HEK293 (cell line): ENCODE results near the gene SAMD13.

Experiments
- CTCF ChIA-PET: fragments of 350-600 bp; formaldehyde crosslinking; extraction: SDS; loops from one replicate; lab custom pipeline; 2021; ENCODE audit warnings: antibody characterized with exemption; lab: Yijun Ruan, JAX
- POLR2A ChIA-PET: fragments of 300-600 bp; formaldehyde crosslinking; extraction: SDS; loops from one replicate; lab custom pipeline; 2020; ENCODE audit warnings: antibody characterized with exemption, inconsistent platforms; lab: Yijun Ruan, JAX
- H3K27ac ChIP-seq: fragments of 200-500 bp; sonication (Bioruptor generic); 2 replicates; pipeline ENCODE4 v1.5.1; 2014; ENCODE audit warnings: low read depth, low read length, control low read depth, inconsistent platforms; ENCODE audit errors: extremely low read depth
- H3K36me3 ChIP-seq, 2 experiments: fragments of 200-500 bp in 1 of 2; sonication (Bioruptor generic) in 1 of 2; 1 replicate in 1 of 2; 2 replicates in 1 of 2; pipeline ENCODE4 v1.5.1; 2014 to 2017; ENCODE audit warnings: inconsistent platforms in 2 of 2, low read length in 2 of 2; ENCODE audit not compliant: control insufficient read depth in 2 of 2, insufficient read depth in 1 of 2
- H3K4me1 ChIP-seq: fragments of 200-500 bp; sonication (Bioruptor generic); 2 replicates; pipeline ENCODE4 v1.5.1; 2014; ENCODE audit warnings: mild to moderate bottlenecking, low read length, inconsistent platforms; ENCODE audit not compliant: control insufficient read depth, insufficient read depth
- H3K4me3 ChIP-seq: 2 replicates; pipeline ENCODE4 v1.5.1; 2011; ENCODE audit warnings: low read depth, mild to moderate bottlenecking, control low read depth, low read length, moderate library complexity
- H3K9me3 ChIP-seq: fragments of 200-500 bp; sonication (Bioruptor generic); 2 replicates; pipeline ENCODE4 v1.5.1; 2014; ENCODE audit warnings: low read depth, low read length, inconsistent platforms; ENCODE audit not compliant: control insufficient read depth, insufficient read depth
- GLI4 ChIP-seq: fragments of 450-650 bp; formaldehyde crosslinking; IDR thresholded peaks from 2 replicates; pipeline ENCODE4 v1.5.1; 2016; ENCODE audit warnings: missing biosample characterization, missing genetic modification characterization
- GLIS2 ChIP-seq: fragments of 450-650 bp; formaldehyde crosslinking; IDR thresholded peaks from 2 replicates; pipeline ENCODE4 v1.5.1; 2016; ENCODE audit warnings: missing biosample characterization, missing genetic modification characterization
- HOXC10 ChIP-seq: sonication (generic); formaldehyde crosslinking; IDR thresholded peaks from 2 replicates; pipeline ENCODE4 v1.8.1; 2023; ENCODE audit warnings: mild to moderate bottlenecking, missing genetic modification reagents
- WT1 ChIP-seq: fragments of 450-650 bp; formaldehyde crosslinking; IDR thresholded peaks from 2 replicates; pipeline ENCODE4 v1.5.1; 2016; ENCODE audit warnings: missing biosample characterization, missing genetic modification characterization
- ZBTB21 ChIP-seq: fragments of 450-650 bp; formaldehyde crosslinking; IDR thresholded peaks from 2 replicates; pipeline ENCODE4 v1.5.1; 2017; ENCODE audit warnings: missing biosample characterization, missing genetic modification characterization
- ZEB2 ChIP-seq: fragments of 450-650 bp; formaldehyde crosslinking; IDR thresholded peaks from 2 replicates; pipeline ENCODE4 v1.5.1; 2016; ENCODE audit warnings: missing biosample characterization, missing genetic modification characterization
- ZIC2 ChIP-seq: fragments of 450-650 bp; formaldehyde crosslinking; IDR thresholded peaks from 2 replicates; pipeline ENCODE4 v1.5.1; 2016; ENCODE audit warnings: missing biosample characterization, missing genetic modification characterization
- ZNF133 ChIP-seq: fragments of 450-650 bp; formaldehyde crosslinking; IDR thresholded peaks from 2 replicates; pipeline ENCODE4 v1.5.1; 2016; ENCODE audit warnings: missing biosample characterization, missing genetic modification characterization
- ZNF140 ChIP-seq: fragments of 450-650 bp; formaldehyde crosslinking; IDR thresholded peaks from 2 replicates; pipeline ENCODE4 v1.5.1; 2016; ENCODE audit warnings: missing biosample characterization, missing genetic modification characterization
- ZNF155 ChIP-seq: fragments of 450-650 bp; formaldehyde crosslinking; IDR thresholded peaks from 2 replicates; pipeline ENCODE4 v1.5.1; 2016; ENCODE audit warnings: missing biosample characterization, missing genetic modification characterization
- ZNF16 ChIP-seq: fragments of 450-650 bp; formaldehyde crosslinking; IDR thresholded peaks from 2 replicates; pipeline ENCODE4 v1.5.1; 2016; ENCODE audit warnings: low read depth, missing biosample characterization, missing genetic modification characterization
- ZNF175 ChIP-seq: fragments of 450-650 bp; formaldehyde crosslinking; IDR thresholded peaks from 2 replicates; pipeline ENCODE4 v1.5.1; 2016; ENCODE audit warnings: missing biosample characterization, missing genetic modification characterization
- ZNF184 ChIP-seq: fragments of 450-650 bp; IDR thresholded peaks from 2 replicates; pipeline ENCODE4 v1.5.1; 2018; ENCODE audit warnings: missing biosample characterization, mild to moderate bottlenecking, missing genetic modification characterization
- ZNF19 ChIP-seq: fragments of 450-650 bp; formaldehyde crosslinking; IDR thresholded peaks from 2 replicates; pipeline ENCODE4; 2016; ENCODE audit warnings: missing biosample characterization, missing genetic modification characterization, low read depth
- ZNF266 ChIP-seq: fragments of 450-650 bp; formaldehyde crosslinking; IDR thresholded peaks from 2 replicates; pipeline ENCODE4 v1.5.1; 2016; ENCODE audit warnings: missing biosample characterization, missing genetic modification characterization, low read depth
- ZNF510 ChIP-seq: fragments of 450-650 bp; formaldehyde crosslinking; IDR thresholded peaks from 2 replicates; pipeline ENCODE4 v1.5.1; 2018; ENCODE audit warnings: mild to moderate bottlenecking, missing genetic modification characterization, missing biosample characterization; ENCODE audit not compliant: insufficient replicate concordance
- ZNF596 ChIP-seq: fragments of 450-650 bp; IDR thresholded peaks from 2 replicates; pipeline ENCODE4 v1.5.0; 2018; ENCODE audit warnings: missing biosample characterization, mild to moderate bottlenecking, missing genetic modification characterization, moderate library complexity
- ZNF621 ChIP-seq: fragments of 450-650 bp; formaldehyde crosslinking; IDR thresholded peaks from 2 replicates; pipeline ENCODE4 v1.5.1; 2017; ENCODE audit warnings: missing biosample characterization, missing genetic modification characterization
- ZNF624 ChIP-seq: fragments of 450-650 bp; formaldehyde crosslinking; IDR thresholded peaks from 2 replicates; pipeline ENCODE4 v1.5.1; 2017; ENCODE audit warnings: missing biosample characterization, missing genetic modification characterization
- ZNF639 ChIP-seq: fragments of 450-650 bp; formaldehyde crosslinking; IDR thresholded peaks from 2 replicates; pipeline ENCODE4 v1.5.1; 2016; ENCODE audit warnings: missing biosample characterization, missing genetic modification characterization
- ZNF701 ChIP-seq: fragments of 450-650 bp; formaldehyde crosslinking; IDR thresholded peaks from 2 replicates; pipeline ENCODE4 v1.5.1; 2016; ENCODE audit warnings: missing biosample characterization, missing genetic modification characterization
- TF ChIP-seq, protein P1 (sequence below): fragments of 450-650 bp; formaldehyde crosslinking; IDR thresholded peaks from 2 replicates; pipeline ENCODE4 v1.5.1; 2016; ENCODE audit warnings: missing biosample characterization, missing genetic modification characterization
- TF ChIP-seq, protein P2 (sequence below): IDR thresholded peaks from 2 replicates; pipeline ENCODE4 v1.6.1; 2011; ENCODE audit warnings: mild to moderate bottlenecking, low read depth, low read length, borderline replicate concordance
- TF ChIP-seq, protein P3 (sequence below): fragments of 450-650 bp; formaldehyde crosslinking; IDR thresholded peaks from 2 replicates; pipeline ENCODE4 v1.5.1; 2016; ENCODE audit warnings: missing biosample characterization, missing genetic modification characterization
- TF ChIP-seq, protein P4 (sequence below): fragments of 450-650 bp; formaldehyde crosslinking; IDR thresholded peaks from 2 replicates; pipeline ENCODE4 v1.5.1; 2016; ENCODE audit warnings: missing biosample characterization, missing genetic modification characterization

SAMD13 gene

DNA sequence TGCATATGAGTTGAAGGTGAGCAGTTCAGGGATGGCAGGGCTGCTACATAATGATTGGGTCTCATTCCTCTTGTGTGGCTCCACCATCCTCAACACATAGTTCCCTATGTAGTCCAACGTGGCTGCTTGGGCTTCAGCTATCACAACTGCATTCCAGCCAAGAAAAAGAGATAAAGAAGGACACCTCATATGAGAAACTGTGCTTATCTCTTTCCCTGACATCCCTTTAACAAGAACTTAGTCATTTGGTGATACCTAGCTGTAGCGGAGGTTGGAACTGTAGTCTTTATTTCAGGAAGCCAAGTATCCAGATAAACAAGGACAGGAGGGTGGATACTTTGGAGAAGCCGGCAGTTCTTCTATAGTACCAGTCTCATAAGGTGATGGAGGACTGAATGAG, 54.0 kb downstream of the SAMD13 start:
- Histone ChIP-seq H3K9me3 (no peaks in the 10 kb centered on the region), H3K4me1 (no peaks in the 10 kb centered on the region)
- ChIA-PET CTCF (no interaction called here), POLR2A (no interaction called here)
- TF ChIP-seq ZNF140 (tag by site-specific recombination) (no peak), ZNF16 (tag by site-specific recombination) (no peak), ZEB2 (tag by site-specific recombination) (no peak), ZNF133 (tag by site-specific recombination) (no peak), HOXC10 (CRISPR knock-in tag) (no peak), ZNF596 (tag by site-specific recombination) (no peak), ZNF701 (no peak), ZNF175 (tag by site-specific recombination) (no peak), ZNF266 (tag by site-specific recombination) (no peak), ZBTB21 (no peak), ZNF621 (no peak), ZNF624 (no peak), ZNF510 (tag by site-specific recombination) (no peak), ZNF19 (tag by site-specific recombination) (no peak), ZNF639 (tag by site-specific recombination) (no peak)
- TF ChIP-seq, protein P1, sequence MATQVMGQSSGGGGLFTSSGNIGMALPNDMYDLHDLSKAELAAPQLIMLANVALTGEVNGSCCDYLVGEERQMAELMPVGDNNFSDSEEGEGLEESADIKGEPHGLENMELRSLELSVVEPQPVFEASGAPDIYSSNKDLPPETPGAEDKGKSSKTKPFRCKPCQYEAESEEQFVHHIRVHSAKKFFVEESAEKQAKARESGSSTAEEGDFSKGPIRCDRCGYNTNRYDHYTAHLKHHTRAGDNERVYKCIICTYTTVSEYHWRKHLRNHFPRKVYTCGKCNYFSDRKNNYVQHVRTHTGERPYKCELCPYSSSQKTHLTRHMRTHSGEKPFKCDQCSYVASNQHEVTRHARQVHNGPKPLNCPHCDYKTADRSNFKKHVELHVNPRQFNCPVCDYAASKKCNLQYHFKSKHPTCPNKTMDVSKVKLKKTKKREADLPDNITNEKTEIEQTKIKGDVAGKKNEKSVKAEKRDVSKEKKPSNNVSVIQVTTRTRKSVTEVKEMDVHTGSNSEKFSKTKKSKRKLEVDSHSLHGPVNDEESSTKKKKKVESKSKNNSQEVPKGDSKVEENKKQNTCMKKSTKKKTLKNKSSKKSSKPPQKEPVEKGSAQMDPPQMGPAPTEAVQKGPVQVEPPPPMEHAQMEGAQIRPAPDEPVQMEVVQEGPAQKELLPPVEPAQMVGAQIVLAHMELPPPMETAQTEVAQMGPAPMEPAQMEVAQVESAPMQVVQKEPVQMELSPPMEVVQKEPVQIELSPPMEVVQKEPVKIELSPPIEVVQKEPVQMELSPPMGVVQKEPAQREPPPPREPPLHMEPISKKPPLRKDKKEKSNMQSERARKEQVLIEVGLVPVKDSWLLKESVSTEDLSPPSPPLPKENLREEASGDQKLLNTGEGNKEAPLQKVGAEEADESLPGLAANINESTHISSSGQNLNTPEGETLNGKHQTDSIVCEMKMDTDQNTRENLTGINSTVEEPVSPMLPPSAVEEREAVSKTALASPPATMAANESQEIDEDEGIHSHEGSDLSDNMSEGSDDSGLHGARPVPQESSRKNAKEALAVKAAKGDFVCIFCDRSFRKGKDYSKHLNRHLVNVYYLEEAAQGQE (tag by site-specific recombination) = no peak
- TF ChIP-seq, all 188 proteins: peak for 0
- no peak overlapping the region for H3K27ac ChIP-seq
- no peak overlapping the region for H3K4me3 ChIP-seq
- H3K36me3 ChIP-seq = no peaks in the 10 kb centered on the region

DNA sequence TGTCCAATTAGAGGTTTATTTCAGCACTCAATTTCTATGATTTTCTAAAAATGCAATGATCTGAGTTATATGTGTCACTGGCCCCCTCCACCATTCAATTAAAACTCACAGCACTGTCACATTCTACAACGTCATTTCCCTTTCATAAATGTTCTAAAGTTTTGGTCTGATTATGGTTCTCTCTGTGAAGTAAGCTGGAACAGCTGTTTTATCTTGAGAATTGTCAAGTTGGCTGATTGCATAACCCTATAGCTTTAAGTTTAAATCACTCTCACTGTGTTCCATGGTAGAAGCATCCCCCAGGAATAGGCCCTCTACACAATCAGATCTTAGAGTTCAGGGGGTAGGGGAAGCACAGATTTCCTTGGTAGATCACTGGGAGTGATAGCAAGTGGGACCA, 55.4 kb downstream of the SAMD13 start:
- Histone ChIP-seq H3K4me3 (no peak overlapping the region), H3K27ac (no peak overlapping the region), H3K36me3 (no peaks in the 10 kb centered on the region), H3K9me3 (no peaks in the 10 kb centered on the region), H3K4me1 (no peaks in the 10 kb centered on the region)
- ChIA-PET POLR2A (no interaction called here), CTCF (no interaction called here)
- TF ChIP-seq ZNF184 (tag by site-specific recombination) (no peak), ZNF155 (tag by site-specific recombination) (no peak), ZIC2 (tag by site-specific recombination) (no peak), WT1 (no peak), GLI4 (no peak), ZEB2 (tag by site-specific recombination) (no peak), ZNF19 (tag by site-specific recombination) (no peak), GLIS2 (no peak)
- TF ChIP-seq, protein P2, sequence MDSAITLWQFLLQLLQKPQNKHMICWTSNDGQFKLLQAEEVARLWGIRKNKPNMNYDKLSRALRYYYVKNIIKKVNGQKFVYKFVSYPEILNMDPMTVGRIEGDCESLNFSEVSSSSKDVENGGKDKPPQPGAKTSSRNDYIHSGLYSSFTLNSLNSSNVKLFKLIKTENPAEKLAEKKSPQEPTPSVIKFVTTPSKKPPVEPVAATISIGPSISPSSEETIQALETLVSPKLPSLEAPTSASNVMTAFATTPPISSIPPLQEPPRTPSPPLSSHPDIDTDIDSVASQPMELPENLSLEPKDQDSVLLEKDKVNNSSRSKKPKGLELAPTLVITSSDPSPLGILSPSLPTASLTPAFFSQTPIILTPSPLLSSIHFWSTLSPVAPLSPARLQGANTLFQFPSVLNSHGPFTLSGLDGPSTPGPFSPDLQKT = no peak
- TF ChIP-seq, protein P3, sequence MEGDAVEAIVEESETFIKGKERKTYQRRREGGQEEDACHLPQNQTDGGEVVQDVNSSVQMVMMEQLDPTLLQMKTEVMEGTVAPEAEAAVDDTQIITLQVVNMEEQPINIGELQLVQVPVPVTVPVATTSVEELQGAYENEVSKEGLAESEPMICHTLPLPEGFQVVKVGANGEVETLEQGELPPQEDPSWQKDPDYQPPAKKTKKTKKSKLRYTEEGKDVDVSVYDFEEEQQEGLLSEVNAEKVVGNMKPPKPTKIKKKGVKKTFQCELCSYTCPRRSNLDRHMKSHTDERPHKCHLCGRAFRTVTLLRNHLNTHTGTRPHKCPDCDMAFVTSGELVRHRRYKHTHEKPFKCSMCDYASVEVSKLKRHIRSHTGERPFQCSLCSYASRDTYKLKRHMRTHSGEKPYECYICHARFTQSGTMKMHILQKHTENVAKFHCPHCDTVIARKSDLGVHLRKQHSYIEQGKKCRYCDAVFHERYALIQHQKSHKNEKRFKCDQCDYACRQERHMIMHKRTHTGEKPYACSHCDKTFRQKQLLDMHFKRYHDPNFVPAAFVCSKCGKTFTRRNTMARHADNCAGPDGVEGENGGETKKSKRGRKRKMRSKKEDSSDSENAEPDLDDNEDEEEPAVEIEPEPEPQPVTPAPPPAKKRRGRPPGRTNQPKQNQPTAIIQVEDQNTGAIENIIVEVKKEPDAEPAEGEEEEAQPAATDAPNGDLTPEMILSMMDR (tag by site-specific recombination) = no peak
- TF ChIP-seq, protein P4, sequence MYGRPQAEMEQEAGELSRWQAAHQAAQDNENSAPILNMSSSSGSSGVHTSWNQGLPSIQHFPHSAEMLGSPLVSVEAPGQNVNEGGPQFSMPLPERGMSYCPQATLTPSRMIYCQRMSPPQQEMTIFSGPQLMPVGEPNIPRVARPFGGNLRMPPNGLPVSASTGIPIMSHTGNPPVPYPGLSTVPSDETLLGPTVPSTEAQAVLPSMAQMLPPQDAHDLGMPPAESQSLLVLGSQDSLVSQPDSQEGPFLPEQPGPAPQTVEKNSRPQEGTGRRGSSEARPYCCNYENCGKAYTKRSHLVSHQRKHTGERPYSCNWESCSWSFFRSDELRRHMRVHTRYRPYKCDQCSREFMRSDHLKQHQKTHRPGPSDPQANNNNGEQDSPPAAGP (tag by site-specific recombination) = no peak
